ENCODE measurements around the gene CLGN.

DNA sequence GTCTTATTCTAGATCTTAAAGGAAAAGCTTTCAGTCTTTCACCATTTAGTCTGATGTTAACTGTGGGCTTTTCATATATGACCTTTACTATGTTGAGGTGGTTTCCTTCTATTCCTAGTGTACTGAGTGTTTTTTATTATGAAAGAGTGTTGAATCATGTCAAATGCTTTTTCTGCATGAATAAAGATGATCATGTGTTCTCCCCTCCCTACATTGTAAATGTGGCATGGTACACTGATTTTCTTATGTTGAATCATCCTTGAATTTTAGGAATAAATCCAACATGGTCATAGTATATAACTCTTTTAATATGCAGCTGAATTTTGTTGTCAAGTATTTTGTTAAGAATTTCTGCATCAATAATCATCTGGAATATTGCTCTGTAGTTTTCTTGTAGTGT is 4.3 kb downstream of the CLGN start:
- TF ChIP-seq, protein P1, sequence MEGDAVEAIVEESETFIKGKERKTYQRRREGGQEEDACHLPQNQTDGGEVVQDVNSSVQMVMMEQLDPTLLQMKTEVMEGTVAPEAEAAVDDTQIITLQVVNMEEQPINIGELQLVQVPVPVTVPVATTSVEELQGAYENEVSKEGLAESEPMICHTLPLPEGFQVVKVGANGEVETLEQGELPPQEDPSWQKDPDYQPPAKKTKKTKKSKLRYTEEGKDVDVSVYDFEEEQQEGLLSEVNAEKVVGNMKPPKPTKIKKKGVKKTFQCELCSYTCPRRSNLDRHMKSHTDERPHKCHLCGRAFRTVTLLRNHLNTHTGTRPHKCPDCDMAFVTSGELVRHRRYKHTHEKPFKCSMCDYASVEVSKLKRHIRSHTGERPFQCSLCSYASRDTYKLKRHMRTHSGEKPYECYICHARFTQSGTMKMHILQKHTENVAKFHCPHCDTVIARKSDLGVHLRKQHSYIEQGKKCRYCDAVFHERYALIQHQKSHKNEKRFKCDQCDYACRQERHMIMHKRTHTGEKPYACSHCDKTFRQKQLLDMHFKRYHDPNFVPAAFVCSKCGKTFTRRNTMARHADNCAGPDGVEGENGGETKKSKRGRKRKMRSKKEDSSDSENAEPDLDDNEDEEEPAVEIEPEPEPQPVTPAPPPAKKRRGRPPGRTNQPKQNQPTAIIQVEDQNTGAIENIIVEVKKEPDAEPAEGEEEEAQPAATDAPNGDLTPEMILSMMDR (conservative IDR thresholded peaks at IDR 0.05), result no peak
- TF ChIP-seq EZH2 (IDR thresholded peaks at IDR 0.05; ENCODE audit: low read depth), result no peak

Measured in PC-9 (cell line).